ENCODE results near the gene AGBL4. TPM values are rescaled to one million over a fixed set of nuclear protein-coding genes. Genes with fewer than 3 reads are reported as not detected.

AGBL4 gene
- total and polyA plus RNA-seq, 9 of the 15 experiments (the other 6 are each of a cell fraction or from before 2014, with no cell fraction given) = 0.11 TPM; not detected in 7

DNA sequence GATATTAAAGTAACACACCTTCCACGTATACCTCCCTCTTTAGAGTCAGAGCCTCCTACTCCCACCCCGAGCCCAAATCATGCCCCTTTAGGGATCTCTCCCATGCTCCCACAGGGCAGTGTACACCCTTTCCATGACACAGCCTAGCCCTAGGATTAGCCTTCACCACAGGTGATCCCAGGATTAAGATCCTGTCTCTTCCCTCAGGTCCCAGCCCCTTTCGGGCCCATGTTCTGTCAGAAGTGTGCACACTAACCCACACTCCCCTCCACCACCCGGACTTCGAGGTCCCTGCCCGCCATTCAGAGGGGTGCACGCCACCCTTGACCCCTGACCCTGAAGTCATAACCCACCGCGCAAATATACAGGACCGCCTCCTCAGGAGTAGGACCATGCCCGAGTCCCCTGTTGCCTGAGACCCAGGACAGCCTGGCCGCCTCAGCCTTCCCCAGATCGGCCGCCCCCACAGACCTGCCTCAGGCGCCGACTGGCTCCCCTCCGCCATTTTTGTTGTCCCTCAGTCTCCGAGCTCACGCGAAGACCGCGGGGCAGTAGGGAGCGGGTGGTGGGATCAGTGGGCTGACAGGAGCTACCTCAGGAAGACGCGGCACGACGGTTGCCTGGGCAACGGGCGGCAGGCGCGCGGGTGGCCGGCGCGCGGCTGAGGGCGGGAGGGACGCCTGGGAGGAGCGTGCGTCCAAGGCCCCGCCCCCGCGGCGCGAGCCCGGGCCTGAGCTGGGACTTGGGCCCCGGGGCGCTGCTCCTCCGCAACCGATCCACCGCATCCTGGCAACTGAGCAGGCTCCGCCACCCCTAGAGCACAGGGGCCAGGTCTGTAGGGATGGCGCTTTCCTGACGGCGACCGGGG is at the start of gene AGBL4 (continued):
- TF ChIP-seq, protein P1, sequence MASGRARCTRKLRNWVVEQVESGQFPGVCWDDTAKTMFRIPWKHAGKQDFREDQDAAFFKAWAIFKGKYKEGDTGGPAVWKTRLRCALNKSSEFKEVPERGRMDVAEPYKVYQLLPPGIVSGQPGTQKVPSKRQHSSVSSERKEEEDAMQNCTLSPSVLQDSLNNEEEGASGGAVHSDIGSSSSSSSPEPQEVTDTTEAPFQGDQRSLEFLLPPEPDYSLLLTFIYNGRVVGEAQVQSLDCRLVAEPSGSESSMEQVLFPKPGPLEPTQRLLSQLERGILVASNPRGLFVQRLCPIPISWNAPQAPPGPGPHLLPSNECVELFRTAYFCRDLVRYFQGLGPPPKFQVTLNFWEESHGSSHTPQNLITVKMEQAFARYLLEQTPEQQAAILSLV (tag; IDR thresholded peaks at IDR 0.05) = no peak
- TF ChIP-seq, protein P2, sequence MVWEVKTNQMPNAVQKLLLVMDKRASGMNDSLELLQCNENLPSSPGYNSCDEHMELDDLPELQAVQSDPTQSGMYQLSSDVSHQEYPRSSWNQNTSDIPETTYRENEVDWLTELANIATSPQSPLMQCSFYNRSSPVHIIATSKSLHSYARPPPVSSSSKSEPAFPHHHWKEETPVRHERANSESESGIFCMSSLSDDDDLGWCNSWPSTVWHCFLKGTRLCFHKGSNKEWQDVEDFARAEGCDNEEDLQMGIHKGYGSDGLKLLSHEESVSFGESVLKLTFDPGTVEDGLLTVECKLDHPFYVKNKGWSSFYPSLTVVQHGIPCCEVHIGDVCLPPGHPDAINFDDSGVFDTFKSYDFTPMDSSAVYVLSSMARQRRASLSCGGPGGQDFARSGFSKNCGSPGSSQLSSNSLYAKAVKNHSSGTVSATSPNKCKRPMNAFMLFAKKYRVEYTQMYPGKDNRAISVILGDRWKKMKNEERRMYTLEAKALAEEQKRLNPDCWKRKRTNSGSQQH (CRISPR knock-in tag; IDR thresholded peaks at IDR 0.05) = no peak
- TF ChIP-seq POLR3G (IDR thresholded peaks at IDR 0.05; ENCODE audit: extremely low read depth, insufficient read length, insufficient replicate concordance) (no peak), HOXB6 (CRISPR knock-in tag; IDR thresholded peaks at IDR 0.05; ENCODE audit: borderline replicate concordance) (no peak), SREBF2 (CRISPR knock-in tag; IDR thresholded peaks at IDR 0.05) (no peak), SRSF9 (IDR thresholded peaks at IDR 0.05; ENCODE audit: borderline replicate concordance, low read depth, low read length) (no peak), SMARCE1 (IDR thresholded peaks at IDR 0.05) (no peak), ZNF589 (CRISPR knock-in tag; IDR thresholded peaks at IDR 0.05; ENCODE audit: low read depth) (no peak), ZNF212 (CRISPR knock-in tag; IDR thresholded peaks at IDR 0.05) (no peak), RFX7 (CRISPR knock-in tag; IDR thresholded peaks at IDR 0.05) (no peak), ZNF274 (IDR thresholded peaks at IDR 0.05; ENCODE audit: borderline replicate concordance, low read depth, low read length) (no peak), POLR2A (conservative IDR thresholded peaks at IDR 0.05) (no peak), GATAD2A (IDR thresholded peaks at IDR 0.05) (no peak), TGIF2 (CRISPR knock-in tag; IDR thresholded peaks at IDR 0.05) (no peak)
- TF ChIP-seq, protein P3, sequence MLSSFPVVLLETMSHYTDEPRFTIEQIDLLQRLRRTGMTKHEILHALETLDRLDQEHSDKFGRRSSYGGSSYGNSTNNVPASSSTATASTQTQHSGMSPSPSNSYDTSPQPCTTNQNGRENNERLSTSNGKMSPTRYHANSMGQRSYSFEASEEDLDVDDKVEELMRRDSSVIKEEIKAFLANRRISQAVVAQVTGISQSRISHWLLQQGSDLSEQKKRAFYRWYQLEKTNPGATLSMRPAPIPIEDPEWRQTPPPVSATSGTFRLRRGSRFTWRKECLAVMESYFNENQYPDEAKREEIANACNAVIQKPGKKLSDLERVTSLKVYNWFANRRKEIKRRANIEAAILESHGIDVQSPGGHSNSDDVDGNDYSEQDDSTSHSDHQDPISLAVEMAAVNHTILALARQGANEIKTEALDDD (IDR thresholded peaks at IDR 0.05) = no peak
- TF ChIP-seq, protein P4, sequence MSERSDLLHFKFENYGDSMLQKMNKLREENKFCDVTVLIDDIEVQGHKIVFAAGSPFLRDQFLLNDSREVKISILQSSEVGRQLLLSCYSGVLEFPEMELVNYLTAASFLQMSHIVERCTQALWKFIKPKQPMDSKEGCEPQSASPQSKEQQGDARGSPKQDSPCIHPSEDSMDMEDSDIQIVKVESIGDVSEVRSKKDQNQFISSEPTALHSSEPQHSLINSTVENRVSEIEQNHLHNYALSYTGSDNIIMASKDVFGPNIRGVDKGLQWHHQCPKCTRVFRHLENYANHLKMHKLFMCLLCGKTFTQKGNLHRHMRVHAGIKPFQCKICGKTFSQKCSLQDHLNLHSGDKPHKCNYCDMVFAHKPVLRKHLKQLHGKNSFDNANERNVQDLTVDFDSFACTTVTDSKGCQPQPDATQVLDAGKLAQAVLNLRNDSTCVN (CRISPR knock-in tag; IDR thresholded peaks at IDR 0.05) = no peak
- TF ChIP-seq, protein P5, sequence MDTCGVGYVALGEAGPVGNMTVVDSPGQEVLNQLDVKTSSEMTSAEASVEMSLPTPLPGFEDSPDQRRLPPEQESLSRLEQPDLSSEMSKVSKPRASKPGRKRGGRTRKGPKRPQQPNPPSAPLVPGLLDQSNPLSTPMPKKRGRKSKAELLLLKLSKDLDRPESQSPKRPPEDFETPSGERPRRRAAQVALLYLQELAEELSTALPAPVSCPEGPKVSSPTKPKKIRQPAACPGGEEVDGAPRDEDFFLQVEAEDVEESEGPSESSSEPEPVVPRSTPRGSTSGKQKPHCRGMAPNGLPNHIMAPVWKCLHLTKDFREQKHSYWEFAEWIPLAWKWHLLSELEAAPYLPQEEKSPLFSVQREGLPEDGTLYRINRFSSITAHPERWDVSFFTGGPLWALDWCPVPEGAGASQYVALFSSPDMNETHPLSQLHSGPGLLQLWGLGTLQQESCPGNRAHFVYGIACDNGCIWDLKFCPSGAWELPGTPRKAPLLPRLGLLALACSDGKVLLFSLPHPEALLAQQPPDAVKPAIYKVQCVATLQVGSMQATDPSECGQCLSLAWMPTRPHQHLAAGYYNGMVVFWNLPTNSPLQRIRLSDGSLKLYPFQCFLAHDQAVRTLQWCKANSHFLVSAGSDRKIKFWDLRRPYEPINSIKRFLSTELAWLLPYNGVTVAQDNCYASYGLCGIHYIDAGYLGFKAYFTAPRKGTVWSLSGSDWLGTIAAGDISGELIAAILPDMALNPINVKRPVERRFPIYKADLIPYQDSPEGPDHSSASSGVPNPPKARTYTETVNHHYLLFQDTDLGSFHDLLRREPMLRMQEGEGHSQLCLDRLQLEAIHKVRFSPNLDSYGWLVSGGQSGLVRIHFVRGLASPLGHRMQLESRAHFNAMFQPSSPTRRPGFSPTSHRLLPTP (IDR thresholded peaks at IDR 0.05; ENCODE audit: borderline replicate concordance, extremely low read depth, insufficient read length) = no peak
- TF ChIP-seq, protein P6, sequence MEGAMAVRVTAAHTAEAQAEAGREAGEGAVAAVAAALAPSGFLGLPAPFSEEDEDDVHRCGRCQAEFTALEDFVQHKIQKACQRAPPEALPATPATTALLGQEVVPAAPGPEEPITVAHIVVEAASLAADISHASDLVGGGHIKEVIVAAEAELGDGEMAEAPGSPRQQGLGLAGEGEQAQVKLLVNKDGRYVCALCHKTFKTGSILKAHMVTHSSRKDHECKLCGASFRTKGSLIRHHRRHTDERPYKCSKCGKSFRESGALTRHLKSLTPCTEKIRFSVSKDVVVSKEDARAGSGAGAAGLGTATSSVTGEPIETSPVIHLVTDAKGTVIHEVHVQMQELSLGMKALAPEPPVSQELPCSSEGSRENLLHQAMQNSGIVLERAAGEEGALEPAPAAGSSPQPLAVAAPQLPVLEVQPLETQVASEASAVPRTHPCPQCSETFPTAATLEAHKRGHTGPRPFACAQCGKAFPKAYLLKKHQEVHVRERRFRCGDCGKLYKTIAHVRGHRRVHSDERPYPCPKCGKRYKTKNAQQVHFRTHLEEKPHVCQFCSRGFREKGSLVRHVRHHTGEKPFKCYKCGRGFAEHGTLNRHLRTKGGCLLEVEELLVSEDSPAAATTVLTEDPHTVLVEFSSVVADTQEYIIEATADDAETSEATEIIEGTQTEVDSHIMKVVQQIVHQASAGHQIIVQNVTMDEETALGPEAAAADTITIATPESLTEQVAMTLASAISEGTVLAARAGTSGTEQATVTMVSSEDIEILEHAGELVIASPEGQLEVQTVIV (CRISPR knock-in tag; IDR thresholded peaks at IDR 0.05; ENCODE audit: borderline replicate concordance) = no peak
